Prostate gland (tissue), 2 donors: ENCODE measurements around the gene MZT1.

ENCODE experiments used
- POLR2A ChIP-seq: fragments of 450-650 bp; IDR thresholded peaks from one replicate; pipeline ENCODE4 v1.6.1; 2016; ENCODE audit warnings: antibody characterized with exemption, mild to moderate bottlenecking
- TF ChIP-seq, protein P1 (sequence below), 4 experiments: fragments of 200-600 bp in 2 of 4; fragments of 450-650 bp in 2 of 4; sonication (generic) in 2 of 4; IDR thresholded peaks; 1 replicate in 3 of 4; 2 replicates in 1 of 4; pipeline ENCODE4 v1.5.1; 2016 to 2019; ENCODE audit warnings: antibody characterized with exemption in 4 of 4, mild to moderate bottlenecking in 2 of 4, moderate library complexity in 2 of 4

DNA sequence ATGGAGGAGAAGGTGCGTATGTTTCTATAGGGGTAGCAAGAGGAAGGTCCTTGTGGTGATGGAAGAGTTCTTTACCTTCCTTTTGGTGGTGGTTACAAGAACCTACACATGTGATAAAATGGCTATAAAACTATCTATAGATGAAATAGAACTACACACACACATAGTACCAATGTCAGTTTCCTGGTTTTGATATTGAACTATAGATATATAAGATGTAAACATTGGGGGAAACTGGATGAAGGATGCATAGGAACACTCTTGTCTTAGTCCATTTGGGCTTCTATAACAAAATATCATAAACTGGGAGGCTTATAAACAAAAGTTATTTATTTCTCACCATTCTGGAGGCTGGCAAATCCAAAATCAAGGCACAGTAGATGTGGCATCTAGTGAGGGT, 47.1 kb downstream of the MZT1 start:
- TF ChIP-seq, protein P1, sequence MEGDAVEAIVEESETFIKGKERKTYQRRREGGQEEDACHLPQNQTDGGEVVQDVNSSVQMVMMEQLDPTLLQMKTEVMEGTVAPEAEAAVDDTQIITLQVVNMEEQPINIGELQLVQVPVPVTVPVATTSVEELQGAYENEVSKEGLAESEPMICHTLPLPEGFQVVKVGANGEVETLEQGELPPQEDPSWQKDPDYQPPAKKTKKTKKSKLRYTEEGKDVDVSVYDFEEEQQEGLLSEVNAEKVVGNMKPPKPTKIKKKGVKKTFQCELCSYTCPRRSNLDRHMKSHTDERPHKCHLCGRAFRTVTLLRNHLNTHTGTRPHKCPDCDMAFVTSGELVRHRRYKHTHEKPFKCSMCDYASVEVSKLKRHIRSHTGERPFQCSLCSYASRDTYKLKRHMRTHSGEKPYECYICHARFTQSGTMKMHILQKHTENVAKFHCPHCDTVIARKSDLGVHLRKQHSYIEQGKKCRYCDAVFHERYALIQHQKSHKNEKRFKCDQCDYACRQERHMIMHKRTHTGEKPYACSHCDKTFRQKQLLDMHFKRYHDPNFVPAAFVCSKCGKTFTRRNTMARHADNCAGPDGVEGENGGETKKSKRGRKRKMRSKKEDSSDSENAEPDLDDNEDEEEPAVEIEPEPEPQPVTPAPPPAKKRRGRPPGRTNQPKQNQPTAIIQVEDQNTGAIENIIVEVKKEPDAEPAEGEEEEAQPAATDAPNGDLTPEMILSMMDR (IDR thresholded peaks at IDR 0.05), result no peak
- no peak for TF ChIP-seq POLR2A
